ENCODE results near the gene GPC4. TPM values are rescaled to one million over a fixed set of nuclear protein-coding genes. Genes with fewer than 3 reads are reported as not detected.

GPC4 gene
- total and polyA plus RNA-seq, 4 donors: 0.23 to 1.3 (median 0.71) TPM

DNA sequence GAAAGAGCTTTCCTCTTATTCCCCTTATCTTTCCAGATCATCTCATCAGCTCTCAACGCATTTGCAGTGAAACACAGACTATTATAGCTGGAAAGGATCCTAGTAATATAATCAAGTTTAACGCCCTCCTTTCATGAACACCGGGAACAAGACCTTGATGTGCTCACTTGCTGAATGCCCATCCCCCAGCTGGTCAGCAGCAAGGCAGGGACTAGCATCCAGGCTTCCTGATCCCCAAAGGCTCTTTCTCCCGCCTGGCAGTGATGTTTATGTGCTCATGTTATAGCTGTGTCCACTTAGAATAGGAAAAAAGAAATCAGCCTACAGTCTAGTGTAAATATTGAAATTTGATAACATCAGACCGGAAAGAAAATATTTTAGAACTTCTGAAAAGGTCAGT lies 24.6 kb downstream of the GPC4 start:
- Histone ChIP-seq H3K9me3 (ENCODE audit: control insufficient read depth in 4 of 4, low read length in 3 of 4) (no peaks in the 10 kb centered on the region), H3K27ac (ENCODE audit: low read depth in 1 of 2, low read length in 2 of 2) (no peak overlapping the region), H3K4me3 (ENCODE audit: low read depth in 1 of 3, low read length in 3 of 3) (no peak overlapping the region), H3K27me3 (ENCODE audit: control insufficient read depth in 4 of 4, insufficient read depth in 4 of 4, low read length in 3 of 4) (peaks cover 0 to 6% (median 0%) of the 10 kb centered on the region in 4 donors), H3K4me1 (ENCODE audit: control insufficient read depth in 4 of 4, insufficient read depth in 4 of 4, low read length in 3 of 4) (no peaks in the 10 kb centered on the region), H3K36me3 (ENCODE audit: control insufficient read depth in 4 of 4, insufficient read depth in 3 of 4, low read depth in 1 of 4, low read length in 3 of 4) (no peaks in the 10 kb centered on the region), H3K9ac (ENCODE audit: low read depth in 1 of 2, low read length in 2 of 2) (no peak overlapping the region)
- 49% methylated on average over 5 of the region's 5 CpGs for WGBS
- TF ChIP-seq HNF4G (IDR thresholded peaks at IDR 0.05) (no peak), SP1 (IDR thresholded peaks at IDR 0.05) (no peak), JUND (IDR thresholded peaks at IDR 0.05) (no peak), FOXA1 (IDR thresholded peaks at IDR 0.05) (no peak), YY1 (IDR thresholded peaks at IDR 0.05) (no peak), EGR1 (IDR thresholded peaks at IDR 0.05; ENCODE audit: low read depth in 2 of 2) (no peak), RXRA (IDR thresholded peaks at IDR 0.05) (no peak), HNF4A (conservative IDR thresholded peaks at IDR 0.05) (no peak), TAF1 (conservative IDR thresholded peaks at IDR 0.05) (no peak)
- TF ChIP-seq, protein P1, sequence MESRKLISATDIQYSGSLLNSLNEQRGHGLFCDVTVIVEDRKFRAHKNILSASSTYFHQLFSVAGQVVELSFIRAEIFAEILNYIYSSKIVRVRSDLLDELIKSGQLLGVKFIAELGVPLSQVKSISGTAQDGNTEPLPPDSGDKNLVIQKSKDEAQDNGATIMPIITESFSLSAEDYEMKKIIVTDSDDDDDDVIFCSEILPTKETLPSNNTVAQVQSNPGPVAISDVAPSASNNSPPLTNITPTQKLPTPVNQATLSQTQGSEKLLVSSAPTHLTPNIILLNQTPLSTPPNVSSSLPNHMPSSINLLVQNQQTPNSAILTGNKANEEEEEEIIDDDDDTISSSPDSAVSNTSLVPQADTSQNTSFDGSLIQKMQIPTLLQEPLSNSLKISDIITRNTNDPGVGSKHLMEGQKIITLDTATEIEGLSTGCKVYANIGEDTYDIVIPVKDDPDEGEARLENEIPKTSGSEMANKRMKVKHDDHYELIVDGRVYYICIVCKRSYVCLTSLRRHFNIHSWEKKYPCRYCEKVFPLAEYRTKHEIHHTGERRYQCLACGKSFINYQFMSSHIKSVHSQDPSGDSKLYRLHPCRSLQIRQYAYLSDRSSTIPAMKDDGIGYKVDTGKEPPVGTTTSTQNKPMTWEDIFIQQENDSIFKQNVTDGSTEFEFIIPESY (IDR thresholded peaks at IDR 0.05): no peak
- TF ChIP-seq, protein P2, sequence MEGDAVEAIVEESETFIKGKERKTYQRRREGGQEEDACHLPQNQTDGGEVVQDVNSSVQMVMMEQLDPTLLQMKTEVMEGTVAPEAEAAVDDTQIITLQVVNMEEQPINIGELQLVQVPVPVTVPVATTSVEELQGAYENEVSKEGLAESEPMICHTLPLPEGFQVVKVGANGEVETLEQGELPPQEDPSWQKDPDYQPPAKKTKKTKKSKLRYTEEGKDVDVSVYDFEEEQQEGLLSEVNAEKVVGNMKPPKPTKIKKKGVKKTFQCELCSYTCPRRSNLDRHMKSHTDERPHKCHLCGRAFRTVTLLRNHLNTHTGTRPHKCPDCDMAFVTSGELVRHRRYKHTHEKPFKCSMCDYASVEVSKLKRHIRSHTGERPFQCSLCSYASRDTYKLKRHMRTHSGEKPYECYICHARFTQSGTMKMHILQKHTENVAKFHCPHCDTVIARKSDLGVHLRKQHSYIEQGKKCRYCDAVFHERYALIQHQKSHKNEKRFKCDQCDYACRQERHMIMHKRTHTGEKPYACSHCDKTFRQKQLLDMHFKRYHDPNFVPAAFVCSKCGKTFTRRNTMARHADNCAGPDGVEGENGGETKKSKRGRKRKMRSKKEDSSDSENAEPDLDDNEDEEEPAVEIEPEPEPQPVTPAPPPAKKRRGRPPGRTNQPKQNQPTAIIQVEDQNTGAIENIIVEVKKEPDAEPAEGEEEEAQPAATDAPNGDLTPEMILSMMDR (IDR thresholded peaks at IDR 0.05; ENCODE audit: low read depth, low read length, missing input control): no peak
- TF ChIP-seq, protein P3, sequence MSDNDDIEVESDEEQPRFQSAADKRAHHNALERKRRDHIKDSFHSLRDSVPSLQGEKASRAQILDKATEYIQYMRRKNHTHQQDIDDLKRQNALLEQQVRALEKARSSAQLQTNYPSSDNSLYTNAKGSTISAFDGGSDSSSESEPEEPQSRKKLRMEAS (IDR thresholded peaks at IDR 0.05): no peak
- TF ChIP-seq, protein P4, sequence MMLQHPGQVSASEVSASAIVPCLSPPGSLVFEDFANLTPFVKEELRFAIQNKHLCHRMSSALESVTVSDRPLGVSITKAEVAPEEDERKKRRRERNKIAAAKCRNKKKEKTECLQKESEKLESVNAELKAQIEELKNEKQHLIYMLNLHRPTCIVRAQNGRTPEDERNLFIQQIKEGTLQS (IDR thresholded peaks at IDR 0.05): no peak
- DNase-seq (ENCODE audit: low spot score): no peak

GRCh38 chrX:133389975-133390374 lies 25.3 kb downstream of the GPC4 start:
- no peaks in the 10 kb centered on the region for H3K36me3 ChIP-seq (ENCODE audit: control insufficient read depth in 4 of 4, insufficient read depth in 3 of 4, low read depth in 1 of 4, low read length in 3 of 4)
- H3K9me3 ChIP-seq (ENCODE audit: control insufficient read depth in 4 of 4, low read length in 3 of 4): no peaks in the 10 kb centered on the region
- H3K27ac ChIP-seq (ENCODE audit: low read depth in 1 of 2, low read length in 2 of 2): no peak overlapping the region
- H3K4me3 ChIP-seq (ENCODE audit: low read depth in 1 of 3, low read length in 3 of 3): no peak overlapping the region
- 87% methylated on average over 6 of the region's 6 CpGs for WGBS
- H3K9ac ChIP-seq (ENCODE audit: low read depth in 1 of 2, low read length in 2 of 2): no peak overlapping the region
- TF ChIP-seq YY1 (IDR thresholded peaks at IDR 0.05) (no peak), EGR1 (IDR thresholded peaks at IDR 0.05; ENCODE audit: low read depth in 2 of 2) (no peak), GABPA (IDR thresholded peaks at IDR 0.05 in 1 of 2, conservative IDR thresholded peaks at IDR 0.05 in 1 of 2) (no peak), TAF1 (conservative IDR thresholded peaks at IDR 0.05) (no peak), FOXA1 (IDR thresholded peaks at IDR 0.05) (no peak), SP1 (IDR thresholded peaks at IDR 0.05) (no peak), JUND (IDR thresholded peaks at IDR 0.05) (no peak)
- TF ChIP-seq, protein P3 (IDR thresholded peaks at IDR 0.05): no peak
- peaks cover 0 to 6% (median 0%) of the 10 kb centered on the region in 4 donors for H3K27me3 ChIP-seq (ENCODE audit: control insufficient read depth in 4 of 4, insufficient read depth in 4 of 4, low read length in 3 of 4)
- no peak for DNase-seq (ENCODE audit: low spot score)
- H3K4me1 ChIP-seq (ENCODE audit: control insufficient read depth in 4 of 4, insufficient read depth in 4 of 4, low read length in 3 of 4): no peaks in the 10 kb centered on the region
